GM23338 (cell line): ENCODE data around the gene SH2D2A. TPM values are rescaled to one million over a fixed set of nuclear protein-coding genes. Genes with fewer than 3 reads are reported as not detected.

ENCODE experiments used
- ATAC-seq: fragments of 200-7000 bp; cut with Tn5 transposase; 3 replicates; pipeline ENCODE4 v1.9.1; 2020
- DNase-seq: peaks from one replicate; pipeline ENCODE4 v3.0.0-alpha.2; 2015; ENCODE audit warnings: low spot score
- H2AFZ ChIP-seq: fragments of 200-600 bp; sonication (generic); 2 replicates; pipeline ENCODE4 v1.8.0; 2016; ENCODE audit warnings: antibody characterized with exemption, mild to moderate bottlenecking, moderate library complexity
- H3F3A ChIP-seq: fragments of 200-600 bp; sonication (generic); replicated peaks from 2 replicates; pipeline ENCODE4 v1.8.0; 2017; ENCODE audit warnings: antibody characterized with exemption, mixed run types, low read depth
- H3K27ac ChIP-seq: fragments of 200-600 bp; sonication (generic); 2 replicates; pipeline ENCODE4 v1.6.1; 2016; ENCODE audit warnings: low read depth
- H3K27me3 ChIP-seq: fragments of 200-600 bp; sonication (generic); 2 replicates; pipeline ENCODE4 v1.8.0; 2016; ENCODE audit warnings: mild to moderate bottlenecking, mixed run types, moderate library complexity; ENCODE audit not compliant: insufficient read depth
- H3K36me3 ChIP-seq: fragments of 200-600 bp; sonication (generic); 2 replicates; pipeline ENCODE4 v1.8.0; 2016; ENCODE audit warnings: mild to moderate bottlenecking; ENCODE audit not compliant: insufficient read depth
- H3K4me1 ChIP-seq: fragments of 200-600 bp; sonication (generic); 2 replicates; pipeline ENCODE4 v1.8.0; 2016; ENCODE audit warnings: mild to moderate bottlenecking, moderate library complexity; ENCODE audit not compliant: insufficient read depth
- H3K4me2 ChIP-seq: fragments of 200-600 bp; sonication (generic); 2 replicates; pipeline ENCODE4 v1.7.1; 2017; ENCODE audit warnings: mixed run types
- H3K4me3 ChIP-seq: fragments of 200-600 bp; sonication (generic); 2 replicates; pipeline ENCODE4 v1.6.1; 2016; ENCODE audit warnings: mixed run types
- H3K79me2 ChIP-seq: fragments of 200-600 bp; sonication (generic); replicated peaks from 2 replicates; pipeline ENCODE4 v1.8.0; 2017; ENCODE audit warnings: mild to moderate bottlenecking; ENCODE audit not compliant: insufficient read depth
- H3K9me2 ChIP-seq: fragments of 200-600 bp; sonication (generic); 2 replicates; pipeline ENCODE4 v1.8.0; 2017; ENCODE audit not compliant: insufficient read depth
- H4K20me1 ChIP-seq: fragments of 200-600 bp; sonication (generic); replicated peaks from 2 replicates; pipeline ENCODE4 v1.8.0; 2017; ENCODE audit warnings: mild to moderate bottlenecking; ENCODE audit not compliant: insufficient read depth
- H3K27ac Mint-ChIP-seq: 2 replicates; pipeline ENCODE4 v1.8.0; 2020; ENCODE audit warnings: inconsistent platforms, mild to moderate bottlenecking, moderate library complexity, mixed read lengths
- H3K27me3 Mint-ChIP-seq: 3 replicates; pipeline ENCODE4 v1.8.0; 2022; ENCODE audit warnings: low read depth, mild to moderate bottlenecking, moderate library complexity, mixed read lengths, inconsistent platforms; ENCODE audit not compliant: insufficient read depth, poor library complexity
- H3K36me3 Mint-ChIP-seq: 3 replicates; pipeline ENCODE4 v1.8.0; 2021; ENCODE audit warnings: low read depth, mild to moderate bottlenecking, inconsistent platforms, moderate library complexity, mixed read lengths
- H3K4me1 Mint-ChIP-seq: 3 replicates; pipeline ENCODE4 v1.8.0; 2020; ENCODE audit warnings: mild to moderate bottlenecking, inconsistent platforms, mixed read lengths
- H3K4me3 Mint-ChIP-seq: 3 replicates; pipeline ENCODE4 v1.8.0; 2021; ENCODE audit warnings: moderate library complexity, mild to moderate bottlenecking, inconsistent platforms, mixed read lengths
- H3K9me3 Mint-ChIP-seq: 3 replicates; pipeline ENCODE4 v1.8.0; 2020; ENCODE audit warnings: moderate library complexity, mild to moderate bottlenecking, inconsistent platforms, mixed read lengths
- CREB1 ChIP-seq: fragments of 250-450 bp; sonication (Bioruptor Pico); IDR thresholded peaks from 2 replicates; pipeline ENCODE4 v1.5.0; 2020; ENCODE audit warnings: low read depth, mild to moderate bottlenecking, moderate library complexity
- EZH2 ChIP-seq: fragments of 200-600 bp; sonication (generic); IDR thresholded peaks from one replicate; pipeline ENCODE4 v1.8.0; 2017; ENCODE audit warnings: antibody characterized with exemption, mild to moderate bottlenecking, low read depth; ENCODE audit not compliant: unreplicated experiment
- EZH2phosphoT487 ChIP-seq: fragments of 200-600 bp; sonication (generic); IDR thresholded peaks from one replicate; pipeline ENCODE4 v1.8.1; 2018; ENCODE audit warnings: antibody characterized with exemption; ENCODE audit not compliant: unreplicated experiment
- JUNB ChIP-seq: IDR thresholded peaks from one replicate; pipeline ENCODE4 v1.6.1; 2016; ENCODE audit warnings: antibody characterized with exemption; ENCODE audit not compliant: unreplicated experiment
- POLR2AphosphoS5 ChIP-seq: IDR thresholded peaks from 2 replicates; pipeline ENCODE4 v1.6.1; 2016; ENCODE audit warnings: antibody characterized with exemption, low read depth
- STAT1 ChIP-seq: IDR thresholded peaks from one replicate; pipeline ENCODE4 v1.6.1; 2016; ENCODE audit warnings: antibody characterized with exemption; ENCODE audit not compliant: unreplicated experiment
- ZNF114 ChIP-seq: fragments of 250-450 bp; sonication (Bioruptor Pico); IDR thresholded peaks from 2 replicates; pipeline ENCODE4 v1.5.0; 2020; ENCODE audit warnings: mild to moderate bottlenecking, moderate library complexity
- ZNF331 ChIP-seq: fragments of 250-450 bp; sonication (Bioruptor Pico); IDR thresholded peaks from 2 replicates; pipeline ENCODE4 v1.5.0; 2020; ENCODE audit warnings: low read depth, mild to moderate bottlenecking, moderate library complexity
- polyA plus RNA-seq: library from polyadenylated mRNA; unstranded; fragments of >200 nt; fragmentation: Nextera tagmentation; extraction: Ambion mirVana; gene quantifications from 2 replicates; pipeline ENCODE4 v1.2.1, GENCODE V29; 2016
- total RNA-seq: library from RNA; depleted of rRNA; stranded (reverse); fragments of >200 nt; shearing (Covaris generic); gene quantifications from 2 replicates; pipeline ENCODE4 v1.2.3, GENCODE V29; 2014
- TF ChIP-seq, protein P1 (sequence below): fragments of 250-450 bp; sonication (Bioruptor Pico); IDR thresholded peaks from 2 replicates; pipeline ENCODE4 v1.5.0; 2020; ENCODE audit warnings: mild to moderate bottlenecking, moderate library complexity
- TF ChIP-seq, protein P2 (sequence below), 2 experiments: fragments of 200-600 bp in 1 of 2; sonication (generic) in 1 of 2; conservative IDR thresholded peaks; 2 replicates each; pipeline versions ENCODE4 v1.5.1 to v1.6.1; 2016 to 2017; ENCODE audit warnings: antibody characterized with exemption in 2 of 2, low read depth in 2 of 2, mild to moderate bottlenecking in 2 of 2, moderate library complexity in 1 of 2
- TF ChIP-seq, protein P3 (sequence below): IDR thresholded peaks from one replicate; pipeline ENCODE4 v1.6.1; 2018; ENCODE audit warnings: antibody characterized with exemption; ENCODE audit not compliant: unreplicated experiment
- TF ChIP-seq, protein P4 (sequence below): IDR thresholded peaks from 2 replicates; pipeline ENCODE4 v1.6.1; 2016; ENCODE audit warnings: antibody characterized with exemption

Gene SH2D2A
- total and polyA plus RNA-seq, 2 experiments from 2014 or later = 5.5 to 11.5 TPM

DNA sequence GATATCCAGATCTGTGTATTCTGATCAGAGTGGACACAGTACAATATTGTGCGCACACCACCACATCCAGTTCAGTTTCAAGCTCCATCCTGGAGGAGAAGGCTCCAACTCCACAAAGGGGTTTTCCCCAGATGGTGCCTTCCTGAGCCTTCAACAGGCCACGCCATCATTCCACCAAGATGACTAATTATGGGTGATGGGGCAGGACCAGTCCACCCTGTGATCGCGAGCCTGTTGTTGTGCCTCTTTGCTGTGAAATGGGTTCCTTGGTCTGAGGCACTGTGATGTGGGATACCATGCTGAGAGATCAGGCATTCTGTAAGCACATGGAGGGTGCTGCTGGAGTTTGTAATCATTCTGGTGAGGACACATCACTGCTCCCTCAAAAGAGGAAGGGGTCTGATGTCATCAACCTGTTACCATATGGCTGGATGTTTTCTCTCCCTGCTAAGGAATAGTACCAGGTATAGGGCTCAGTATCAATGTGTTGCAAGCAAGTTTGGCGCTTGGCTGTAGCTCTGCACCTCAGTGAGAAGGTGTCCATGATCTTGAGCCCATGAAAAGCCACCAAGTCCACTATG lies 6.7 kb upstream of the SH2D2A start:
- Mint-ChIP-seq H3K9me3 (no peaks in the 10 kb centered on the region), H3K4me1 (no peaks in the 10 kb centered on the region)
- H3K4me3 ChIP-seq = no peak overlapping the region

More for the DNA sequence above, 6.7 kb upstream of the SH2D2A start:
- no peaks in the 10 kb centered on the region for H3K4me1 ChIP-seq
- Mint-ChIP-seq H3K36me3 (no peaks in the 10 kb centered on the region), H3K27me3 (peaks cover 4% of the 10 kb centered on the region), H3K27ac (no peak overlapping the region), H3K4me3 (no peak overlapping the region)
- TF ChIP-seq JUNB = no peak
- no peak for TF ChIP-seq POLR2AphosphoS5
- TF ChIP-seq, protein P1, sequence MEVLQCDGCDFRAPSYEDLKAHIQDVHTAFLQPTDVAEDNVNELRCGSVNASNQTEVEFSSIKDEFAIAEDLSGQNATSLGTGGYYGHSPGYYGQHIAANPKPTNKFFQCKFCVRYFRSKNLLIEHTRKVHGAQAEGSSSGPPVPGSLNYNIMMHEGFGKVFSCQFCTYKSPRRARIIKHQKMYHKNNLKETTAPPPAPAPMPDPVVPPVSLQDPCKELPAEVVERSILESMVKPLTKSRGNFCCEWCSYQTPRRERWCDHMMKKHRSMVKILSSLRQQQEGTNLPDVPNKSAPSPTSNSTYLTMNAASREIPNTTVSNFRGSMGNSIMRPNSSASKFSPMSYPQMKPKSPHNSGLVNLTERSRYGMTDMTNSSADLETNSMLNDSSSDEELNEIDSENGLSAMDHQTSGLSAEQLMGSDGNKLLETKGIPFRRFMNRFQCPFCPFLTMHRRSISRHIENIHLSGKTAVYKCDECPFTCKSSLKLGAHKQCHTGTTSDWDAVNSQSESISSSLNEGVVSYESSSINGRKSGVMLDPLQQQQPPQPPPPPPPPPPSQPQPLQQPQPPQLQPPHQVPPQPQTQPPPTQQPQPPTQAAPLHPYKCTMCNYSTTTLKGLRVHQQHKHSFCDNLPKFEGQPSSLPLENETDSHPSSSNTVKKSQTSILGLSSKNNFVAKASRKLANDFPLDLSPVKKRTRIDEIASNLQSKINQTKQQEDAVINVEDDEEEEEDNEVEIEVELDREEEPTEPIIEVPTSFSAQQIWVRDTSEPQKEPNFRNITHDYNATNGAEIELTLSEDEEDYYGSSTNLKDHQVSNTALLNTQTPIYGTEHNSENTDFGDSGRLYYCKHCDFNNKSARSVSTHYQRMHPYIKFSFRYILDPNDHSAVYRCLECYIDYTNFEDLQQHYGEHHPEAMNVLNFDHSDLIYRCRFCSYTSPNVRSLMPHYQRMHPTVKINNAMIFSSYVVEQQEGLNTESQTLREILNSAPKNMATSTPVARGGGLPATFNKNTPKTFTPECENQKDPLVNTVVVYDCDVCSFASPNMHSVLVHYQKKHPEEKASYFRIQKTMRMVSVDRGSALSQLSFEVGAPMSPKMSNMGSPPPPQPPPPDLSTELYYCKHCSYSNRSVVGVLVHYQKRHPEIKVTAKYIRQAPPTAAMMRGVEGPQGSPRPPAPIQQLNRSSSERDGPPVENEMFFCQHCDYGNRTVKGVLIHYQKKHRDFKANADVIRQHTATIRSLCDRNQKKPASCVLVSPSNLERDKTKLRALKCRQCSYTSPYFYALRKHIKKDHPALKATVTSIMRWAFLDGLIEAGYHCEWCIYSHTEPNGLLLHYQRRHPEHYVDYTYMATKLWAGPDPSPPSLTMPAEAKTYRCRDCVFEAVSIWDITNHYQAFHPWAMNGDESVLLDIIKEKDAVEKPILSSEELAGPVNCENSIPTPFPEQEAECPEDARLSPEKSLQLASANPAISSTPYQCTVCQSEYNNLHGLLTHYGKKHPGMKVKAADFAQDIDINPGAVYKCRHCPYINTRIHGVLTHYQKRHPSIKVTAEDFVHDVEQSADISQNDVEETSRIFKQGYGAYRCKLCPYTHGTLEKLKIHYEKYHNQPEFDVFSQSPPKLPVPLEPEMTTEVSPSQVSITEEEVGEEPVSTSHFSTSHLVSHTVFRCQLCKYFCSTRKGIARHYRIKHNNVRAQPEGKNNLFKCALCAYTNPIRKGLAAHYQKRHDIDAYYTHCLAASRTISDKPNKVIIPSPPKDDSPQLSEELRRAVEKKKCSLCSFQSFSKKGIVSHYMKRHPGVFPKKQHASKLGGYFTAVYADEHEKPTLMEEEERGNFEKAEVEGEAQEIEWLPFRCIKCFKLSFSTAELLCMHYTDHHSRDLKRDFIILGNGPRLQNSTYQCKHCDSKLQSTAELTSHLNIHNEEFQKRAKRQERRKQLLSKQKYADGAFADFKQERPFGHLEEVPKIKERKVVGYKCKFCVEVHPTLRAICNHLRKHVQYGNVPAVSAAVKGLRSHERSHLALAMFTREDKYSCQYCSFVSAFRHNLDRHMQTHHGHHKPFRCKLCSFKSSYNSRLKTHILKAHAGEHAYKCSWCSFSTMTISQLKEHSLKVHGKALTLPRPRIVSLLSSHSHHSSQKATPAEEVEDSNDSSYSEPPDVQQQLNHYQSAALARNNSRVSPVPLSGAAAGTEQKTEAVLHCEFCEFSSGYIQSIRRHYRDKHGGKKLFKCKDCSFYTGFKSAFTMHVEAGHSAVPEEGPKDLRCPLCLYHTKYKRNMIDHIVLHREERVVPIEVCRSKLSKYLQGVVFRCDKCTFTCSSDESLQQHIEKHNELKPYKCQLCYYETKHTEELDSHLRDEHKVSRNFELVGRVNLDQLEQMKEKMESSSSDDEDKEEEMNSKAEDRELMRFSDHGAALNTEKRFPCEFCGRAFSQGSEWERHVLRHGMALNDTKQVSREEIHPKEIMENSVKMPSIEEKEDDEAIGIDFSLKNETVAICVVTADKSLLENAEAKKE (CRISPR knock-in tag) = no peak
- TF ChIP-seq, protein P2, sequence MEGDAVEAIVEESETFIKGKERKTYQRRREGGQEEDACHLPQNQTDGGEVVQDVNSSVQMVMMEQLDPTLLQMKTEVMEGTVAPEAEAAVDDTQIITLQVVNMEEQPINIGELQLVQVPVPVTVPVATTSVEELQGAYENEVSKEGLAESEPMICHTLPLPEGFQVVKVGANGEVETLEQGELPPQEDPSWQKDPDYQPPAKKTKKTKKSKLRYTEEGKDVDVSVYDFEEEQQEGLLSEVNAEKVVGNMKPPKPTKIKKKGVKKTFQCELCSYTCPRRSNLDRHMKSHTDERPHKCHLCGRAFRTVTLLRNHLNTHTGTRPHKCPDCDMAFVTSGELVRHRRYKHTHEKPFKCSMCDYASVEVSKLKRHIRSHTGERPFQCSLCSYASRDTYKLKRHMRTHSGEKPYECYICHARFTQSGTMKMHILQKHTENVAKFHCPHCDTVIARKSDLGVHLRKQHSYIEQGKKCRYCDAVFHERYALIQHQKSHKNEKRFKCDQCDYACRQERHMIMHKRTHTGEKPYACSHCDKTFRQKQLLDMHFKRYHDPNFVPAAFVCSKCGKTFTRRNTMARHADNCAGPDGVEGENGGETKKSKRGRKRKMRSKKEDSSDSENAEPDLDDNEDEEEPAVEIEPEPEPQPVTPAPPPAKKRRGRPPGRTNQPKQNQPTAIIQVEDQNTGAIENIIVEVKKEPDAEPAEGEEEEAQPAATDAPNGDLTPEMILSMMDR (conservative IDR thresholded peaks at IDR 0.05; ENCODE audit: low read depth in 2 of 2) = no peak
- no peak for TF ChIP-seq CREB1 (CRISPR knock-in tag)
- TF ChIP-seq EZH2 = no peak
- no peak for TF ChIP-seq ZNF331 (CRISPR knock-in tag)
- TF ChIP-seq EZH2phosphoT487 = no peak
- TF ChIP-seq, protein P3, sequence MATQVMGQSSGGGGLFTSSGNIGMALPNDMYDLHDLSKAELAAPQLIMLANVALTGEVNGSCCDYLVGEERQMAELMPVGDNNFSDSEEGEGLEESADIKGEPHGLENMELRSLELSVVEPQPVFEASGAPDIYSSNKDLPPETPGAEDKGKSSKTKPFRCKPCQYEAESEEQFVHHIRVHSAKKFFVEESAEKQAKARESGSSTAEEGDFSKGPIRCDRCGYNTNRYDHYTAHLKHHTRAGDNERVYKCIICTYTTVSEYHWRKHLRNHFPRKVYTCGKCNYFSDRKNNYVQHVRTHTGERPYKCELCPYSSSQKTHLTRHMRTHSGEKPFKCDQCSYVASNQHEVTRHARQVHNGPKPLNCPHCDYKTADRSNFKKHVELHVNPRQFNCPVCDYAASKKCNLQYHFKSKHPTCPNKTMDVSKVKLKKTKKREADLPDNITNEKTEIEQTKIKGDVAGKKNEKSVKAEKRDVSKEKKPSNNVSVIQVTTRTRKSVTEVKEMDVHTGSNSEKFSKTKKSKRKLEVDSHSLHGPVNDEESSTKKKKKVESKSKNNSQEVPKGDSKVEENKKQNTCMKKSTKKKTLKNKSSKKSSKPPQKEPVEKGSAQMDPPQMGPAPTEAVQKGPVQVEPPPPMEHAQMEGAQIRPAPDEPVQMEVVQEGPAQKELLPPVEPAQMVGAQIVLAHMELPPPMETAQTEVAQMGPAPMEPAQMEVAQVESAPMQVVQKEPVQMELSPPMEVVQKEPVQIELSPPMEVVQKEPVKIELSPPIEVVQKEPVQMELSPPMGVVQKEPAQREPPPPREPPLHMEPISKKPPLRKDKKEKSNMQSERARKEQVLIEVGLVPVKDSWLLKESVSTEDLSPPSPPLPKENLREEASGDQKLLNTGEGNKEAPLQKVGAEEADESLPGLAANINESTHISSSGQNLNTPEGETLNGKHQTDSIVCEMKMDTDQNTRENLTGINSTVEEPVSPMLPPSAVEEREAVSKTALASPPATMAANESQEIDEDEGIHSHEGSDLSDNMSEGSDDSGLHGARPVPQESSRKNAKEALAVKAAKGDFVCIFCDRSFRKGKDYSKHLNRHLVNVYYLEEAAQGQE = no peak
- no peak for TF ChIP-seq ZNF114
- TF ChIP-seq STAT1 = no peak
- TF ChIP-seq, protein P4, sequence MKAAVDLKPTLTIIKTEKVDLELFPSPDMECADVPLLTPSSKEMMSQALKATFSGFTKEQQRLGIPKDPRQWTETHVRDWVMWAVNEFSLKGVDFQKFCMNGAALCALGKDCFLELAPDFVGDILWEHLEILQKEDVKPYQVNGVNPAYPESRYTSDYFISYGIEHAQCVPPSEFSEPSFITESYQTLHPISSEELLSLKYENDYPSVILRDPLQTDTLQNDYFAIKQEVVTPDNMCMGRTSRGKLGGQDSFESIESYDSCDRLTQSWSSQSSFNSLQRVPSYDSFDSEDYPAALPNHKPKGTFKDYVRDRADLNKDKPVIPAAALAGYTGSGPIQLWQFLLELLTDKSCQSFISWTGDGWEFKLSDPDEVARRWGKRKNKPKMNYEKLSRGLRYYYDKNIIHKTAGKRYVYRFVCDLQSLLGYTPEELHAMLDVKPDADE = no peak
- no peaks in the 10 kb centered on the region for H3K79me2 ChIP-seq
- H2AFZ ChIP-seq = no peak overlapping the region
- ATAC-seq (no peak), DNase-seq (no peak)
- H3K36me3 ChIP-seq = no peaks in the 10 kb centered on the region
- no peaks in the 10 kb centered on the region for H4K20me1 ChIP-seq
- H3K27me3 ChIP-seq = peaks cover 6% of the 10 kb centered on the region; the same call in 1 of the 2 replicates
- no peaks in the 10 kb centered on the region for H3F3A ChIP-seq
- H3K9me2 ChIP-seq = no peaks in the 10 kb centered on the region
- H3K27ac ChIP-seq = no peak overlapping the region
- no peak overlapping the region for H3K4me2 ChIP-seq
